ENCODE results near the gene RPL31. TPM values are rescaled to one million over a fixed set of nuclear protein-coding genes. Genes with fewer than 3 reads are reported as not detected.

Gene RPL31
- total RNA-seq, 1 donor from 2014 or later, result 2,596 TPM

DNA sequence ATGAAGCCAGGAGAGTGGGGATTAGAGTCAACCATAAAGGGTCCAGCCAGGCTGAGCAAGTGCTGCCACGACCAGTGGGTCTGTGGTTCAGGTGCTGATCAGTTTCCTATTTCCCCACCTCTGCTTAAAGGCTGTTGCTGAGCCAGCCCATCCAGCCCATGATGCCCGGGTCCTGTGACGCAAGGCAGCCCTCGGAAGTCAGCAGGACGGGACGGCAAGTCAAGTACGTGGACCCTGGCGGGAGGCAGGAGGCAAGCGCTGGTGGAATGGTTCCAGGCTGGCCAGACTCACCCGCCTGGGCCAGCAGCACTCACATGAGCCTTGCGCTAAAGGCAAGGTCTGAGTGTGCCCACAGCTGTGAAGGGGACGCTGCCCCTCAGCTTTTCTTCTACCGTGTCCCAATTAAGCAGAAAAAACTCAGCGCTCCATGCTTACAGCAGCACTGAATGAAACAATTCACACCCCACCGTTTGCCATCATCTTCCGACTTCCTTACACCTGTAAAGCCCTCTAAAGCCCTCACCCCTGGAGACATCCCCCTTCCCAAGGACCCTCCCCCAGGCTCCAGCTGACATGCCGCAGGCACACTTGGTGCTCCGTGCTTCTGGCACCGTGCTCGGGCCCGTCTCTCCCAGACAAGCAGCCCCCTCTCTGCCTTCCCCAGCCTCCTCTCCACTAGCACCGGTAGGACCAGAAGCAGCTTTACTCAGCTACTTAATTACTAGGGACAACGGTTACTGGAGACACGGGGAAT, 11.3 kb upstream of the RPL31 start:
- Histone ChIP-seq H4K20me1 (ENCODE audit: low read depth) (no peaks in the 10 kb centered on the region), H3K79me2 (ENCODE audit: low read depth) (no peaks in the 10 kb centered on the region), H3K27me3 (no peaks in the 10 kb centered on the region), H3K4me3 (no peak overlapping the region), H3K36me3 (no peaks in the 10 kb centered on the region), H3K4me1 (peaks cover 7% of the 10 kb centered on the region), H3K27ac (no peak overlapping the region), H3K9me3 (ENCODE audit: low read depth) (no peaks in the 10 kb centered on the region), H3F3A (ENCODE audit: low read depth) (no peaks in the 10 kb centered on the region), H3K4me2 (no peak overlapping the region), H2AFZ (replicated peaks) (no peak overlapping the region), H3K9ac (no peak overlapping the region)
- Mint-ChIP-seq H3K27me3 (ENCODE audit: insufficient read depth, low read depth) (no peaks in the 10 kb centered on the region), H3K27ac (no peak overlapping the region), H3K36me3 (no peaks in the 10 kb centered on the region), H3K9me3 (no peaks in the 10 kb centered on the region), H3K4me3 (no peak overlapping the region), H3K4me1 (no peaks in the 10 kb centered on the region)
- TF ChIP-seq, protein P1, sequence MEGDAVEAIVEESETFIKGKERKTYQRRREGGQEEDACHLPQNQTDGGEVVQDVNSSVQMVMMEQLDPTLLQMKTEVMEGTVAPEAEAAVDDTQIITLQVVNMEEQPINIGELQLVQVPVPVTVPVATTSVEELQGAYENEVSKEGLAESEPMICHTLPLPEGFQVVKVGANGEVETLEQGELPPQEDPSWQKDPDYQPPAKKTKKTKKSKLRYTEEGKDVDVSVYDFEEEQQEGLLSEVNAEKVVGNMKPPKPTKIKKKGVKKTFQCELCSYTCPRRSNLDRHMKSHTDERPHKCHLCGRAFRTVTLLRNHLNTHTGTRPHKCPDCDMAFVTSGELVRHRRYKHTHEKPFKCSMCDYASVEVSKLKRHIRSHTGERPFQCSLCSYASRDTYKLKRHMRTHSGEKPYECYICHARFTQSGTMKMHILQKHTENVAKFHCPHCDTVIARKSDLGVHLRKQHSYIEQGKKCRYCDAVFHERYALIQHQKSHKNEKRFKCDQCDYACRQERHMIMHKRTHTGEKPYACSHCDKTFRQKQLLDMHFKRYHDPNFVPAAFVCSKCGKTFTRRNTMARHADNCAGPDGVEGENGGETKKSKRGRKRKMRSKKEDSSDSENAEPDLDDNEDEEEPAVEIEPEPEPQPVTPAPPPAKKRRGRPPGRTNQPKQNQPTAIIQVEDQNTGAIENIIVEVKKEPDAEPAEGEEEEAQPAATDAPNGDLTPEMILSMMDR (IDR thresholded peaks at IDR 0.05), result no peak
- TF ChIP-seq EZH2phosphoT487 (IDR thresholded peaks at IDR 0.05) (no peak), EZH2 (IDR thresholded peaks at IDR 0.05) (no peak)
- DNase-seq (ENCODE audit: low spot score), result no peak

DNA sequence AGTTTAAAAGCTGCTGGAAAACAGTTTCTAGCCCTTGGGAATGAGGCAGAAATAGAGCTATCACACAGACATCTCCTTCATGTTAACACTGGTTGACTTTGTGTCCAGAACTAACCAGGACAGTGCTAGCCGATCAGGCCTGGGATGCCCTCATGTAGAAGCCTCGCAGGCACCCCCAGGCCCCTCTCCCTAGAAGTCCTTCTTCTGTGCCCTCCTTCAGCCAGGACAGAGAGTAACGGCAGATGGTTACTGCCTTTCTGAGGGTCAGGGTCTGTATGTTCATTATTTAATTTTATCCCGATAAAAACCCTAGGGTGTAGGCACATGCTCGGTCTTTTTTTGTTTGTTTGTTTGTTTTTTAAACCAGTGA, 10.7 kb upstream of the RPL31 start:
- H3K4me3 ChIP-seq, result no peak overlapping the region
- H3K36me3 ChIP-seq, result no peaks in the 10 kb centered on the region
- H3K4me1 Mint-ChIP-seq, result no peaks in the 10 kb centered on the region
- TF ChIP-seq EZH2 (IDR thresholded peaks at IDR 0.05), result no peak
- no peak for TF ChIP-seq EZH2phosphoT487 (IDR thresholded peaks at IDR 0.05)
- TF ChIP-seq, protein P1 (IDR thresholded peaks at IDR 0.05), result no peak
- no peak overlapping the region for H2AFZ ChIP-seq (replicated peaks)
- H3F3A ChIP-seq (ENCODE audit: low read depth), result no peaks in the 10 kb centered on the region
- no peak overlapping the region for H3K4me2 ChIP-seq
- H3K9me3 Mint-ChIP-seq, result no peaks in the 10 kb centered on the region
- no peaks in the 10 kb centered on the region for H3K9me3 ChIP-seq (ENCODE audit: low read depth)
- H3K27me3 Mint-ChIP-seq (ENCODE audit: insufficient read depth, low read depth), result no peaks in the 10 kb centered on the region
- no peak overlapping the region for H3K27ac ChIP-seq
- H3K4me1 ChIP-seq, result peaks cover 7% of the 10 kb centered on the region
- H4K20me1 ChIP-seq (ENCODE audit: low read depth), result no peaks in the 10 kb centered on the region
- no peaks in the 10 kb centered on the region for H3K79me2 ChIP-seq (ENCODE audit: low read depth)
- H3K36me3 Mint-ChIP-seq, result no peaks in the 10 kb centered on the region
- no peak overlapping the region for H3K27ac Mint-ChIP-seq
- H3K27me3 ChIP-seq, result no peaks in the 10 kb centered on the region
- H3K9ac ChIP-seq, result no peak overlapping the region
- DNase-seq (ENCODE audit: low spot score), result no peak
- H3K4me3 Mint-ChIP-seq, result no peak overlapping the region

DNA sequence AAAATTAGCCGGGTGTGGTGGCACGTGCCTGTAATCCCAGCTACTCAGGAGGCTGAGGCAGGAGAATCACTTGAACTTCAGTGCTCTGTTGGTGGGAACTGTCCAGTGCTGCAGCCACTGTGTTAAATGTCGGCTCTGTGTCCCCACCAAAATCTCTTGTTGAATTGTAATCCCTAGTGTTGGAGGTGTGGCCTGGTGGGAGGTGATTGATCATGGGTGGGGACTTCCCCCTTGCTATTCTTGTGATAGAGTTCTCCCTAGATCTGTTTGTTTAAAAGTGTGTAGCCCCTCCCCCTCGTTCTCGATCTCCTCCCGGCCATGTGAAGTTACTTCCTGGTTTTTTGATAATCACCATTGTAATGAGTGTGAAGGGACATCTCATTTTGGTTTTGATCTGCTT, 9.8 kb upstream of the RPL31 start:
- Histone ChIP-seq H3K27ac (no peak overlapping the region), H3F3A (ENCODE audit: low read depth) (no peaks in the 10 kb centered on the region), H3K9ac (no peak overlapping the region), H3K27me3 (no peaks in the 10 kb centered on the region), H3K9me3 (ENCODE audit: low read depth) (no peaks in the 10 kb centered on the region), H3K4me2 (no peak overlapping the region), H3K79me2 (ENCODE audit: low read depth) (no peaks in the 10 kb centered on the region), H2AFZ (replicated peaks) (no peak overlapping the region), H3K36me3 (no peaks in the 10 kb centered on the region), H3K4me3 (no peak overlapping the region), H3K4me1 (peaks cover 7% of the 10 kb centered on the region), H4K20me1 (ENCODE audit: low read depth) (no peaks in the 10 kb centered on the region)
- Mint-ChIP-seq H3K27me3 (ENCODE audit: insufficient read depth, low read depth) (no peaks in the 10 kb centered on the region), H3K36me3 (no peaks in the 10 kb centered on the region), H3K4me3 (no peak overlapping the region), H3K4me1 (no peaks in the 10 kb centered on the region), H3K9me3 (no peaks in the 10 kb centered on the region), H3K27ac (no peak overlapping the region)
- no peak for DNase-seq (ENCODE audit: low spot score)
- no peak for TF ChIP-seq EZH2phosphoT487 (IDR thresholded peaks at IDR 0.05)
- no peak for TF ChIP-seq EZH2 (IDR thresholded peaks at IDR 0.05)
- TF ChIP-seq, protein P1 (IDR thresholded peaks at IDR 0.05), result no peak

All from neural progenitor cell (in vitro differentiated cells).